ENCODE results near the gene CPNE7. TPM values are rescaled to one million over a fixed set of nuclear protein-coding genes. Genes with fewer than 3 reads are reported as not detected.

Gene CPNE7
- total and polyA plus RNA-seq, 9 of the 15 experiments (the other 6 are each of a cell fraction or from before 2014, with no cell fraction given): 0.30 to 73.4 (median 32.7) TPM

DNA sequence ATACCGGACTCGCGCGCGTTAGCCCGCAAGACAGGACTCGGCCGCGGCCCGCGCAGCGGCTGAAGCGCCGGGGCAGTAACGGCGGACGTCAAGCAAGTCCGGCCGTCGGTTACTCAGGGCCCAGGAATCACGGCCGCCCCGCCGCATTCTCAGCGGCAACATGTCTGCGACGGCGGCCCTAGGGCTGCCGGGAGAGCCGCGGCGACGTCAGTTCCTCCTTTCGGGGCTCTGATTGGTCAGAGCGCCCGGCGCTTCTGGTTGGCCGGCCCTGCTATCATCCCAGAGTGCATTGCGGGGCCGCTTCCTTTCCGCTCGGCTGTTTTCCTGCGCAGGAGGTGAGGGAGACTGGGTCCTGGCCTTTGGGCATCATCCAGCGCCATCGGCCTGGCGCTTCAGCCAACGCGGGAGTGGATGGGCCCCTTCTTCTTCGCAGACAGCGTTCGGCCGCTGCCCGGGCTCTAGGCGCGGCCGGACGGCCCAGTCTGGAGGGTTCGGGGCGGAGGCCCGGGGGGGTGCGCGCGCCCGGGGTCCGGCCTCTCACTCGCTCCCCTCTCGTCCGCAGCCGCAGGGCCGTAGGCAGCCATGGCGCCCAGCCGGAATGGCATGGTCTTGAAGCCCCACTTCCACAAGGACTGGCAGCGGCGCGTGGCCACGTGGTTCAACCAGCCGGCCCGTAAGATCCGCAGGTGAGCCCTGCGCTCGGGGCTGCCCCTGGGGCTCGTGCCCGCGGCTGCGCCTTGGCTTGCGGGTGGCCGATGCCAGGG, 15.0 kb upstream of the CPNE7 start, which contains the start of gene RPL13 (continued):
- TF ChIP-seq SREBF2 (CRISPR knock-in tag; IDR thresholded peaks at IDR 0.05): no peak
- TF ChIP-seq HDAC2 (IDR thresholded peaks at IDR 0.05): no peak
- TF ChIP-seq U2AF2 (optimal IDR thresholded peaks at IDR 0.05; ENCODE audit: low read depth, low read length): no peak
- TF ChIP-seq BRD9 (IDR thresholded peaks at IDR 0.05; ENCODE audit: low read depth, partially characterized antibody): peak; percentile 99
- no peak for TF ChIP-seq RHOXF2B (CRISPR knock-in tag; conservative IDR thresholded peaks at IDR 0.05)
- TF ChIP-seq YBX1 (IDR thresholded peaks at IDR 0.05): no peak
- TF ChIP-seq PML (IDR thresholded peaks at IDR 0.05; ENCODE audit: low read length): peak; percentile 88
- TF ChIP-seq LARP7 (IDR thresholded peaks at IDR 0.05): no peak
- no peak for TF ChIP-seq FOXA1 (IDR thresholded peaks at IDR 0.05; ENCODE audit: borderline replicate concordance)
- TF ChIP-seq, protein P1, sequence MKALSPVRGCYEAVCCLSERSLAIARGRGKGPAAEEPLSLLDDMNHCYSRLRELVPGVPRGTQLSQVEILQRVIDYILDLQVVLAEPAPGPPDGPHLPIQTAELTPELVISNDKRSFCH (CRISPR knock-in tag; IDR thresholded peaks at IDR 0.05): no peak
- TF ChIP-seq, protein P1 (tag; IDR thresholded peaks at IDR 0.05): no peak
- TF ChIP-seq PYGO2 (tag; IDR thresholded peaks at IDR 0.05): no peak
- TF ChIP-seq NCOA4 (IDR thresholded peaks at IDR 0.05; ENCODE audit: partially characterized antibody): no peak
- TF ChIP-seq PTBP1 (IDR thresholded peaks at IDR 0.05; ENCODE audit: low read depth, low read length): 0 out of 2 replicates have a peak, but pooled peaks have one; percentile 30
- TF ChIP-seq, protein P2, sequence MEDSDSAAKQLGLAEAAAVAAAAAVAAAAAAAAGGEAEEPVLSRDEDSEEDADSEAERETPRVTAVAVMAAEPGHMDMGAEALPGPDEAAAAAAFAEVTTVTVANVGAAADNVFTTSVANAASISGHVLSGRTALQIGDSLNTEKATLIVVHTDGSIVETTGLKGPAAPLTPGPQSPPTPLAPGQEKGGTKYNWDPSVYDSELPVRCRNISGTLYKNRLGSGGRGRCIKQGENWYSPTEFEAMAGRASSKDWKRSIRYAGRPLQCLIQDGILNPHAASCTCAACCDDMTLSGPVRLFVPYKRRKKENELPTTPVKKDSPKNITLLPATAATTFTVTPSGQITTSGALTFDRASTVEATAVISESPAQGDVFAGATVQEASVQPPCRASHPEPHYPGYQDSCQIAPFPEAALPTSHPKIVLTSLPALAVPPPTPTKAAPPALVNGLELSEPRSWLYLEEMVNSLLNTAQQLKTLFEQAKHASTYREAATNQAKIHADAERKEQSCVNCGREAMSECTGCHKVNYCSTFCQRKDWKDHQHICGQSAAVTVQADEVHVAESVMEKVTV (CRISPR knock-in tag; IDR thresholded peaks at IDR 0.05): no peak
- TF ChIP-seq BCL6 (CRISPR knock-in tag; IDR thresholded peaks at IDR 0.05): no peak
- TF ChIP-seq ZNF165 (CRISPR knock-in tag; IDR thresholded peaks at IDR 0.05; ENCODE audit: borderline replicate concordance): no peak
- peak; percentile 62 for TF ChIP-seq CEBPG (CRISPR knock-in tag; IDR thresholded peaks at IDR 0.05)
- TF ChIP-seq CEBPG (tag; conservative IDR thresholded peaks at IDR 0.05 in 1 of 2, IDR thresholded peaks at IDR 0.05 in 1 of 2): no peak
- TF ChIP-seq, protein P3, sequence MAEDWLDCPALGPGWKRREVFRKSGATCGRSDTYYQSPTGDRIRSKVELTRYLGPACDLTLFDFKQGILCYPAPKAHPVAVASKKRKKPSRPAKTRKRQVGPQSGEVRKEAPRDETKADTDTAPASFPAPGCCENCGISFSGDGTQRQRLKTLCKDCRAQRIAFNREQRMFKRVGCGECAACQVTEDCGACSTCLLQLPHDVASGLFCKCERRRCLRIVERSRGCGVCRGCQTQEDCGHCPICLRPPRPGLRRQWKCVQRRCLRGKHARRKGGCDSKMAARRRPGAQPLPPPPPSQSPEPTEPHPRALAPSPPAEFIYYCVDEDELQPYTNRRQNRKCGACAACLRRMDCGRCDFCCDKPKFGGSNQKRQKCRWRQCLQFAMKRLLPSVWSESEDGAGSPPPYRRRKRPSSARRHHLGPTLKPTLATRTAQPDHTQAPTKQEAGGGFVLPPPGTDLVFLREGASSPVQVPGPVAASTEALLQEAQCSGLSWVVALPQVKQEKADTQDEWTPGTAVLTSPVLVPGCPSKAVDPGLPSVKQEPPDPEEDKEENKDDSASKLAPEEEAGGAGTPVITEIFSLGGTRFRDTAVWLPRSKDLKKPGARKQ (CRISPR knock-in tag; IDR thresholded peaks at IDR 0.05): no peak
- TF ChIP-seq TAF7 (tag; IDR thresholded peaks at IDR 0.05): peak; percentile 99
- no peak for TF ChIP-seq GATAD2A (IDR thresholded peaks at IDR 0.05)
- no peak for TF ChIP-seq MEF2D (tag; conservative IDR thresholded peaks at IDR 0.05; ENCODE audit: low read depth)
- no peak for TF ChIP-seq MECOM (CRISPR knock-in tag; IDR thresholded peaks at IDR 0.05)
- TF ChIP-seq, protein P4, sequence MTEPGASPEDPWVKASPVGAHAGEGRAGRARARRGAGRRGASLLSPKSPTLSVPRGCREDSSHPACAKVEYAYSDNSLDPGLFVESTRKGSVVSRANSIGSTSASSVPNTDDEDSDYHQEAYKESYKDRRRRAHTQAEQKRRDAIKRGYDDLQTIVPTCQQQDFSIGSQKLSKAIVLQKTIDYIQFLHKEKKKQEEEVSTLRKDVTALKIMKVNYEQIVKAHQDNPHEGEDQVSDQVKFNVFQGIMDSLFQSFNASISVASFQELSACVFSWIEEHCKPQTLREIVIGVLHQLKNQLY (CRISPR knock-in tag; conservative IDR thresholded peaks at IDR 0.05): peak in 1 of 2 experiments; percentile 79; a peak in 2 of 4 replicates
- peak; percentile 99 for TF ChIP-seq EP400 (IDR thresholded peaks at IDR 0.05)
- TF ChIP-seq ZNF583 (CRISPR knock-in tag; IDR thresholded peaks at IDR 0.05): no peak
- 0 out of 2 replicates have a peak, but pooled peaks have one; percentile 1 for TF ChIP-seq NFIX (CRISPR knock-in tag; IDR thresholded peaks at IDR 0.05; ENCODE audit: low read depth)

Data from K562 (cell line).